Colonic mucosa (tissue), 4 donors: ENCODE results near the gene DNAJC30. TPM values are rescaled to one million over a fixed set of nuclear protein-coding genes. Genes with fewer than 3 reads are reported as not detected.
"Not testable (repeated sequence)": the region's sequence is repeated elsewhere in the genome, so short reads cannot be mapped to it uniquely, and the experiment has no call there.

Experiments
- DNase-seq: peaks from one replicate; pipeline ENCODE4 v3.0.0-alpha.2; 2020
- H3K27ac ChIP-seq: fragments of 200-600 bp; one replicate; pipeline ENCODE4 v1.8.0; 2021
- H3K27me3 ChIP-seq: fragments of 200-600 bp; one replicate; pipeline ENCODE4 v1.8.0; 2021
- H3K36me3 ChIP-seq: fragments of 200-600 bp; one replicate; pipeline ENCODE4 v1.8.0; 2021
- H3K4me1 ChIP-seq: fragments of 200-600 bp; one replicate; pipeline ENCODE4 v1.8.0; 2021; ENCODE audit warnings: mild to moderate bottlenecking
- H3K4me3 ChIP-seq: fragments of 200-600 bp; one replicate; pipeline ENCODE4 v1.8.0; 2021
- H3K9ac ChIP-seq, 2 donors: one replicate each; pipeline ENCODE4 v1.7.0; 2013; ENCODE audit warnings: control low read depth in 2 of 2, low read depth in 2 of 2, low read length in 2 of 2
- H3K9me3 ChIP-seq: fragments of 200-600 bp; one replicate; pipeline ENCODE4 v1.8.0; 2021
- CTCF ChIP-seq: fragments of 200-600 bp; IDR thresholded peaks from one replicate; pipeline ENCODE4 v1.8.0; 2022; ENCODE audit warnings: antibody characterized with exemption, mild to moderate bottlenecking
- intact Hi-C: fragments of 100-400 bp; cut with DNase I; formaldehyde crosslinking; loops from one replicate; pipeline ENCODE4 v1.14.1; 2022
- total RNA-seq, 2 donors: library from RNA; stranded (reverse); fragmentation: NEBNext Ultra II Directional in 1 of 2; extraction: Animal tissue kit (Norgen Biotek cat#: 25700) in 1 of 2; gene quantifications; one replicate each; pipeline ENCODE4 v1.2.1, GENCODE V29; 2021
- donor health status: healthy.
- donor health status: DM: no; HTN: no; CAD: no.
- donor health status: DM: no; HTN: no; CAD: no.

Gene DNAJC30
- total RNA-seq, 2 donors from 2014 or later: 9.7 to 15.1 TPM

GRCh38 chr7:73716318-73716890 is 33.2 kb upstream of the DNAJC30 start:
- no peaks in the 10 kb centered on the region for H3K36me3 ChIP-seq
- DNase-seq: no peak
- no peak overlapping the region for H3K4me3 ChIP-seq
- intact Hi-C loops: no loop called here
- no peak for TF ChIP-seq CTCF
- H3K9ac ChIP-seq: no peak overlapping the region
- H3K27ac ChIP-seq: no peak overlapping the region
- H3K4me1 ChIP-seq: peaks cover 16% of the 10 kb centered on the region
- H3K9me3 ChIP-seq: no peaks in the 10 kb centered on the region
- no peaks in the 10 kb centered on the region for H3K27me3 ChIP-seq

GRCh38 chr7:73715648-73716317 is 32.5 kb upstream of the DNAJC30 start:
- DNase-seq: no peak
- Histone ChIP-seq H3K9me3 (no peaks in the 10 kb centered on the region), H3K4me3 (no peak overlapping the region), H3K36me3 (no peaks in the 10 kb centered on the region), H3K9ac (no peak overlapping the region), H3K27me3 (no peaks in the 10 kb centered on the region), H3K27ac (no peak overlapping the region), H3K4me1 (peaks cover 16% of the 10 kb centered on the region)
- no peak for TF ChIP-seq CTCF
- intact Hi-C loops: no loop called here

GRCh38 chr7:73713319-73713718 is 30.1 kb upstream of the DNAJC30 start:
- not testable (repeated sequence) for H3K27ac ChIP-seq, H3K4me1 ChIP-seq, H3K27me3 ChIP-seq, H3K4me3 ChIP-seq, DNase-seq, H3K9ac ChIP-seq, H3K9me3 ChIP-seq, H3K36me3 ChIP-seq
- intact Hi-C loops: loop anchor here (5.0 kb wide), 1 partner anchor 46 kb away; the partner anchor contains the start of gene VPS37D

- intact Hi-C loops: loop anchor here (5.0 kb wide), 1 partner anchor 45 kb away; the partner anchor contains the start of gene VPS37D
- no peaks in the 10 kb centered on the region for H3K36me3 ChIP-seq
- peaks cover 4% of the 10 kb centered on the region for H3K4me1 ChIP-seq
- DNase-seq: no peak
- no peak overlapping the region for H3K4me3 ChIP-seq
- no peaks in the 10 kb centered on the region for H3K27me3 ChIP-seq
- no peak overlapping the region for H3K27ac ChIP-seq
- no peaks in the 10 kb centered on the region for H3K9me3 ChIP-seq
- TF ChIP-seq CTCF: no peak
- no peak overlapping the region for H3K9ac ChIP-seq
Measured at GRCh38 chr7:73712773-73713172, 29.5 kb upstream of the DNAJC30 start.

GRCh38 chr7:73708961-73709549 is 25.8 kb upstream of the DNAJC30 start:
- H3K9ac ChIP-seq: no peak overlapping the region
- H3K4me3 ChIP-seq: no peak overlapping the region
- no peak for TF ChIP-seq CTCF
- H3K27ac ChIP-seq: no peak overlapping the region
- H3K27me3 ChIP-seq: no peaks in the 10 kb centered on the region
- no peaks in the 10 kb centered on the region for H3K9me3 ChIP-seq
- H3K4me1 ChIP-seq: no peaks in the 10 kb centered on the region
- intact Hi-C loops: no loop called here
- no peak for DNase-seq
- no peaks in the 10 kb centered on the region for H3K36me3 ChIP-seq
